Stimulated activated memory B cell treated with anti-CD40 and anti-IgM and Interleukin-4, amounts not matched to agents 10 μg/mL and 1 μg/mL and 100 μg/mL, for 72 hours (primary cell): Measurements from ENCODE around the gene ZNF215.

Experiments
- ATAC-seq: fragments of 150-1000 bp; cut with Tn5 transposase; 2 replicates; pipeline ENCODE4 v1.10.0; 2021
- H3K27ac Mint-ChIP-seq: one replicate; pipeline ENCODE4 v1.8.0; 2022; ENCODE audit warnings: mild to moderate bottlenecking, mixed read lengths
- H3K27me3 Mint-ChIP-seq: one replicate; pipeline ENCODE4 v1.8.0; 2022; ENCODE audit warnings: mixed read lengths
- H3K36me3 Mint-ChIP-seq: one replicate; pipeline ENCODE4 v1.8.0; 2022; ENCODE audit warnings: mixed read lengths
- H3K4me1 Mint-ChIP-seq: one replicate; pipeline ENCODE4 v1.8.0; 2022; ENCODE audit warnings: mixed read lengths
- H3K4me3 Mint-ChIP-seq: one replicate; pipeline ENCODE4 v1.8.0; 2022; ENCODE audit warnings: mild to moderate bottlenecking, moderate library complexity, mixed read lengths
- H3K9me3 Mint-ChIP-seq: one replicate; pipeline ENCODE4 v1.8.0; 2022; ENCODE audit warnings: mixed read lengths

The ZNF215 gene

GRCh38 chr11:6991227-6991626 is 65.0 kb downstream of the ZNF215 start:
- no peaks in the 10 kb centered on the region for H3K4me1 Mint-ChIP-seq
- no peaks in the 10 kb centered on the region for H3K9me3 Mint-ChIP-seq
- no peaks in the 10 kb centered on the region for H3K36me3 Mint-ChIP-seq
- H3K4me3 Mint-ChIP-seq: no peak overlapping the region
- ATAC-seq: peak; percentile 52
- no peaks in the 10 kb centered on the region for H3K27me3 Mint-ChIP-seq
- no peak overlapping the region for H3K27ac Mint-ChIP-seq

GRCh38 chr11:6992026-6992425 is 65.8 kb downstream of the ZNF215 start:
- H3K9me3 Mint-ChIP-seq: no peaks in the 10 kb centered on the region
- H3K4me1 Mint-ChIP-seq: no peaks in the 10 kb centered on the region
- H3K36me3 Mint-ChIP-seq: no peaks in the 10 kb centered on the region
- no peak overlapping the region for H3K27ac Mint-ChIP-seq
- no peaks in the 10 kb centered on the region for H3K27me3 Mint-ChIP-seq
- H3K4me3 Mint-ChIP-seq: no peak overlapping the region
- ATAC-seq: no peak

DNA sequence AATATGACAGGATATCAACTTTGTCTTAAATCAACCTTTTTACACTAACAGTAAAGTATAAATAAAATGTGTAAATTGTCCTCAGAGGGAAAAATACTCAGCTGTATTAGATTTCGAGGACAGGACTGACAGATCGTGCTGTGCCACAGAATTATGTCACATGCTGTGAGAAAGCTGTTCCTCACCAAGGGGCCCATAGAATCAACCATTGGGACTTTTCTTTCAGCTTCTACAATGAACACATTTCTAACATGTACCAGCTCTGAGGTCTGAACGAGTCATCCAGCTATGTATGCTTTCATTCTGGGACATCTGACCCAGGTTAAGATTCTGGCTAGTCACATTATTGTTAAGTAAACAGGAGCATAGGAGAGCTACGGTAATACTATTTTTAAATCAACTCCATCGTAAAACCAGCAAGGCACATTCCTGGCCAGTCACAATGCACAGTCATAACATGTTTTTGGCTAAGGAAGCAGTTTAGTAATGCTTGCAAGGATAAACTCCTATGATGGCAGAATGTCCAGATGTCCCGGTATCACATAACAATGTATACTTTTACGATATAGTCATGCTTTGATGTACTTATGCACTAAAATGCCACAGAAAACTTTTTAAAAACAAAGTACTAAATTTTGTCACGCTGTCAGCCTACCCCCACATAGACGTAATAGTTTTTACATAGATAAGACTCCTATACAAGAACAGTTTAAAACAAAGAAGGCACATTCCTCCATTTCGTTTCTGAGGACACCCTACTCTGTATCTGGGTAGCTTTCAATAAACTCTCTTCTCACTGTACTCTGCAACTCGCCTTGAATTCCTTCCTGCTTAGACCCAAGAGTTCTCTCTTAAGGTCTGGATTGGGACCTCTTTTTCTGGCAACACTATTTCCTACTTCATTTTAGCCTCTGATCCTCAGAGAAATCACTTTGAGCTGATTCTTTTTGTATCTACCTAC is 66.5 kb downstream of the ZNF215 start:
- Mint-ChIP-seq H3K4me1 (no peaks in the 10 kb centered on the region), H3K4me3 (no peak overlapping the region), H3K27me3 (no peaks in the 10 kb centered on the region), H3K36me3 (no peaks in the 10 kb centered on the region), H3K9me3 (no peaks in the 10 kb centered on the region), H3K27ac (no peak overlapping the region)
- ATAC-seq: no peak

DNA sequence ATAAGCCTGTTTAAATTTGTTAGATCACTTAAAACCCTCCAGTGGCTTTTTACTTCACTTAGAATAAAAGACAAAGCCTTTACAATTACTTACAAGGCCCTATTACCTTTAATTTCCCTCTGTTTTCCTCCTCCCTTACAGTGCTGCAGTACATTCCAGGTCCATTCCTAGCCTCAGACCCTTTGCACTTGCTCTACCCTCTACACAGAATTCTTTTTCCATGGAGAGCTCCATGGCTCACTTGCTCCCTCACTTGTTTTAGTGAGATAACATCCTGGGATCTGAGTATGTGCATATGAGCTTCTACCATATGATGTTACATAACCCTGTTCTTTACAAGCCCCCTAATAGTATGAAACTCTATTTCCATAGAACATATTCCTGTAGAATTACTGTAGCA is 69.5 kb downstream of the ZNF215 start:
- Mint-ChIP-seq H3K9me3 (no peaks in the 10 kb centered on the region), H3K36me3 (no peaks in the 10 kb centered on the region), H3K4me1 (no peaks in the 10 kb centered on the region), H3K27ac (no peak overlapping the region), H3K4me3 (no peak overlapping the region), H3K27me3 (no peaks in the 10 kb centered on the region)
- no peak for ATAC-seq

DNA sequence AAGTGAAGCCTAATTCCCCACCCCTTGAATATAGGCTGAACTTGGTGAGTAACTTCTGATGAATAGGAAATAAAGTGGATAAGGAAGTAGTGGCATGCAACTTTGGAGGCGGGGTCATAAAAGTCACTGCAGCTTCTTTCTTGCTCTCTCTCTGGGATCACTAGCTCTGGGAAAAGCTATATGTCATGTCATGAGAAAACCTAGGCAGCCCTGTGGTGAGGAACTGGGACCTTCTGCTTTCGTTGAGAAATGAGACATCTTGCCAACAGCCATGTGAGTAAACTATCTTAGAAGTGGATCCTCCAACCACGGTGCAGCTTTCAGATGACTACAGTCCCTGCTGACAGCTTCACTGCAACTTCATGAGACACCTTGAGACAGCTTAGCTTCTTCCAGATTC is 78.3 kb downstream of the ZNF215 start:
- Mint-ChIP-seq H3K27ac (no peak overlapping the region), H3K4me3 (no peak overlapping the region), H3K36me3 (no peaks in the 10 kb centered on the region), H3K4me1 (no peaks in the 10 kb centered on the region), H3K27me3 (peaks cover 26% of the 10 kb centered on the region), H3K9me3 (no peaks in the 10 kb centered on the region)
- ATAC-seq: no peak
